22Rv1 (cell line): Measurements from ENCODE around the gene SSR4.

Experiments
- H3K27ac ChIP-seq: fragments of 450-650 bp; 2 replicates; pipeline ENCODE4 v1.5.1; 2017
- CTCF ChIP-seq: fragments of 450-650 bp; IDR thresholded peaks from 2 replicates; pipeline ENCODE4 v1.5.1; 2017; ENCODE audit warnings: mild to moderate bottlenecking
- ZFX ChIP-seq: fragments of 450-650 bp; IDR thresholded peaks from 2 replicates; pipeline ENCODE4 v1.6.1; 2017; ENCODE audit warnings: antibody characterized with exemption, borderline replicate concordance

SSR4 gene

GRCh38 chrX:153836921-153837320 lies 42.5 kb downstream of the SSR4 start:
- H3K27ac ChIP-seq: no peak overlapping the region
- no peak for TF ChIP-seq ZFX
- TF ChIP-seq CTCF: no peak

- H3K27ac ChIP-seq: no peak overlapping the region
- TF ChIP-seq CTCF (no peak), ZFX (no peak)
Observed at GRCh38 chrX:153844509-153845082, 50.1 kb downstream of the SSR4 start.

GRCh38 chrX:153845195-153845594 lies 50.7 kb downstream of the SSR4 start:
- no peak for TF ChIP-seq CTCF
- TF ChIP-seq ZFX: no peak
- H3K27ac ChIP-seq: no peak overlapping the region

GRCh38 chrX:153845842-153846241 lies 51.4 kb downstream of the SSR4 start:
- H3K27ac ChIP-seq: no peak overlapping the region
- TF ChIP-seq CTCF: no peak
- TF ChIP-seq ZFX: no peak
